OCI-LY1 (cell line): ENCODE data around the gene DHRS1.

Experiments used
- H2AFZ ChIP-seq: fragments of 200-600 bp; sonication (generic), shearing (Covaris generic); 2 replicates; pipeline ENCODE4 v1.6.0; 2014; ENCODE audit warnings: antibody characterized with exemption, mild to moderate bottlenecking, low read length
- H3F3A ChIP-seq: fragments of 200-600 bp; sonication (generic), shearing (Covaris generic); 2 replicates; pipeline ENCODE4 v1.6.0; 2014; ENCODE audit warnings: mild to moderate bottlenecking, antibody characterized with exemption, low read length, moderate library complexity; ENCODE audit not compliant: insufficient read depth
- H3K27ac ChIP-seq: fragments of 200-600 bp; sonication (generic); 2 replicates; pipeline ENCODE4 v1.5.1; 2014; ENCODE audit warnings: low read length, mixed run types, mild to moderate bottlenecking, low read depth; ENCODE audit not compliant: poor library complexity, severe bottlenecking
- H3K27me3 ChIP-seq: fragments of 200-600 bp; sonication (generic); 2 replicates; pipeline ENCODE4 v1.6.0; 2014; ENCODE audit warnings: antibody characterized with exemption, mild to moderate bottlenecking, low read length, moderate library complexity; ENCODE audit not compliant: insufficient read depth
- H3K36me3 ChIP-seq: fragments of 200-600 bp; sonication (generic); 2 replicates; pipeline ENCODE4 v1.6.1; 2014; ENCODE audit warnings: mild to moderate bottlenecking, antibody characterized with exemption, low read length, moderate library complexity, mixed read lengths; ENCODE audit not compliant: insufficient read depth
- H3K4me1 ChIP-seq: fragments of 200-600 bp; sonication (generic); 2 replicates; pipeline ENCODE4 v1.5.1; 2014; ENCODE audit warnings: mild to moderate bottlenecking, low read length, moderate library complexity; ENCODE audit not compliant: insufficient read depth, severe bottlenecking
- H3K4me2 ChIP-seq: fragments of 200-600 bp; sonication (generic), shearing (Covaris generic); 2 replicates; pipeline ENCODE4 v1.6.1; 2014; ENCODE audit warnings: low read length
- H3K4me3 ChIP-seq: fragments of 200-600 bp; sonication (generic); 2 replicates; pipeline ENCODE4 v1.5.1; 2014; ENCODE audit warnings: low read length, low read depth, mild to moderate bottlenecking, mixed read lengths; ENCODE audit not compliant: poor library complexity, severe bottlenecking
- H3K79me2 ChIP-seq: fragments of 200-600 bp; shearing (Covaris generic); 2 replicates; pipeline ENCODE4 v1.6.1; 2016; ENCODE audit warnings: mixed run types, low read length, mixed read lengths; ENCODE audit not compliant: insufficient read depth
- H3K9ac ChIP-seq: fragments of 200-600 bp; sonication (generic), shearing (Covaris generic); 2 replicates; pipeline ENCODE4 v1.6.1; 2014; ENCODE audit warnings: mild to moderate bottlenecking, low read length, mixed read lengths
- H3K9me2 ChIP-seq: fragments of 200-600 bp; sonication (generic), shearing (Covaris generic); 2 replicates; pipeline ENCODE4 v1.6.1; 2014; ENCODE audit warnings: low read depth, mild to moderate bottlenecking, low read length, mixed read lengths
- H3K9me3 ChIP-seq: fragments of 200-600 bp; shearing (Covaris generic); 2 replicates; pipeline ENCODE4 v1.6.1; 2014; ENCODE audit warnings: low read length, mixed read lengths
- H4K20me1 ChIP-seq: fragments of 200-600 bp; sonication (generic), shearing (Covaris generic); 2 replicates; pipeline ENCODE4 v1.6.0; 2016; ENCODE audit warnings: mild to moderate bottlenecking, low read length; ENCODE audit not compliant: insufficient read depth
- CTCF ChIP-seq: fragments of 200-600 bp; sonication (generic), shearing (Covaris generic); IDR thresholded peaks from 2 replicates; pipeline ENCODE4 v1.5.1; 2017; ENCODE audit warnings: mild to moderate bottlenecking, antibody characterized with exemption, low read length, moderate library complexity, mixed read lengths
- EZH2 ChIP-seq: fragments of 200-600 bp; sonication (generic), shearing (Covaris generic); IDR thresholded peaks from 2 replicates; pipeline ENCODE4 v1.8.0; 2017; ENCODE audit warnings: borderline replicate concordance, mixed run types, mild to moderate bottlenecking, antibody characterized with exemption, low read length, moderate library complexity, mixed read lengths

The DHRS1 gene

GRCh38 chr14:24321212-24321975 lies 21.8 kb upstream of the DHRS1 start:
- Histone ChIP-seq H4K20me1 (no peaks in the 10 kb centered on the region), H3K36me3 (no peaks in the 10 kb centered on the region), H3K9me3 (no peaks in the 10 kb centered on the region), H3K9me2 (no peaks in the 10 kb centered on the region), H3K4me3 (no peak overlapping the region), H3F3A (no peaks in the 10 kb centered on the region), H3K79me2 (no peaks in the 10 kb centered on the region), H3K27me3 (peaks cover 5% of the 10 kb centered on the region), H3K27ac (no peak overlapping the region), H2AFZ (no peak overlapping the region), H3K4me2 (no peak overlapping the region), H3K9ac (no peak overlapping the region), H3K4me1 (peaks cover 3% of the 10 kb centered on the region)
- no peak for TF ChIP-seq EZH2
- TF ChIP-seq CTCF: no peak

GRCh38 chr14:24317141-24317928 lies 17.8 kb upstream of the DHRS1 start:
- no peaks in the 10 kb centered on the region for H3F3A ChIP-seq
- H3K79me2 ChIP-seq: no peaks in the 10 kb centered on the region
- peaks cover 8% of the 10 kb centered on the region for H3K4me1 ChIP-seq
- H3K9me3 ChIP-seq: no peaks in the 10 kb centered on the region
- H3K27ac ChIP-seq: no peak overlapping the region
- no peaks in the 10 kb centered on the region for H3K9me2 ChIP-seq
- TF ChIP-seq EZH2 (no peak), CTCF (no peak)
- no peaks in the 10 kb centered on the region for H4K20me1 ChIP-seq
- no peak overlapping the region for H3K9ac ChIP-seq
- no peaks in the 10 kb centered on the region for H3K36me3 ChIP-seq
- H3K4me2 ChIP-seq: no peak overlapping the region
- H2AFZ ChIP-seq: no peak overlapping the region
- H3K4me3 ChIP-seq: no peak overlapping the region
- no peaks in the 10 kb centered on the region; the same call in 1 of the 2 replicates for H3K27me3 ChIP-seq

- no peak overlapping the region for H3K27ac ChIP-seq
- H3K4me3 ChIP-seq: no peak overlapping the region
- H3K79me2 ChIP-seq: no peaks in the 10 kb centered on the region
- no peaks in the 10 kb centered on the region for H3F3A ChIP-seq
- no peaks in the 10 kb centered on the region; the same call in 1 of the 2 replicates for H3K27me3 ChIP-seq
- H3K4me1 ChIP-seq: peaks cover 12% of the 10 kb centered on the region
- H3K9me3 ChIP-seq: no peaks in the 10 kb centered on the region
- no peaks in the 10 kb centered on the region for H3K9me2 ChIP-seq
- H2AFZ ChIP-seq: no peak overlapping the region
- no peaks in the 10 kb centered on the region for H3K36me3 ChIP-seq
- no peak overlapping the region for H3K9ac ChIP-seq
- H3K4me2 ChIP-seq: no peak overlapping the region
- H4K20me1 ChIP-seq: no peaks in the 10 kb centered on the region
- no peak for TF ChIP-seq CTCF
These were observed 17.0 kb upstream of the DHRS1 start for GRCh38 chr14:24316597-24316950.
